ENCODE data around the gene SMIM38. TPM values are rescaled to one million over a fixed set of nuclear protein-coding genes. Genes with fewer than 3 reads are reported as not detected.

SMIM38 gene
- total and polyA plus RNA-seq, 2 experiments from 2014 or later: 0.38 TPM; not detected in 1

GRCh38 chr11:69187540-69188065, 31.9 kb downstream of the SMIM38 start:
- DNase-seq (ENCODE audit: low spot score): no peak
- Histone ChIP-seq H3K4me1 (ENCODE audit: insufficient read depth) (no peaks in the 10 kb centered on the region), H3F3A (replicated peaks; ENCODE audit: low read depth) (no peaks in the 10 kb centered on the region), H3K27me3 (ENCODE audit: insufficient read depth) (no peaks in the 10 kb centered on the region), H3K27ac (ENCODE audit: low read depth) (no peak overlapping the region), H3K79me2 (replicated peaks; ENCODE audit: insufficient read depth) (no peaks in the 10 kb centered on the region), H3K9me2 (ENCODE audit: insufficient read depth) (0 out of 2 replicates have a peak, but pooled peaks cover 6% of the 10 kb centered on the region), H4K20me1 (replicated peaks; ENCODE audit: insufficient read depth) (no peaks in the 10 kb centered on the region), H3K4me2 (no peak overlapping the region), H3K4me3 (no peak overlapping the region), H2AFZ (no peak overlapping the region), H3K36me3 (ENCODE audit: insufficient read depth) (no peaks in the 10 kb centered on the region)
- TF ChIP-seq NANOG (IDR thresholded peaks at IDR 0.05; ENCODE audit: borderline replicate concordance): no peak
- no peak overlapping the region for H3K27ac Mint-ChIP-seq
- ATAC-seq: no peak
- no peaks in the 10 kb centered on the region for H3K36me3 Mint-ChIP-seq (ENCODE audit: low read depth)
- H3K4me3 Mint-ChIP-seq: no peak overlapping the region
- H3K9me3 Mint-ChIP-seq: peaks cover 6% of the 10 kb centered on the region
- H3K27me3 Mint-ChIP-seq (ENCODE audit: insufficient read depth, low read depth, poor library complexity): peaks cover 2% of the 10 kb centered on the region
- peaks cover 5% of the 10 kb centered on the region; the same call in 2 of the 3 replicates for H3K4me1 Mint-ChIP-seq

- Histone ChIP-seq H3K4me2 (no peak overlapping the region), H3K9me2 (ENCODE audit: insufficient read depth) (0 out of 2 replicates have a peak, but pooled peaks cover 6% of the 10 kb centered on the region), H3K79me2 (replicated peaks; ENCODE audit: insufficient read depth) (no peaks in the 10 kb centered on the region), H2AFZ (no peak overlapping the region), H3K27me3 (ENCODE audit: insufficient read depth) (no peaks in the 10 kb centered on the region), H3K27ac (ENCODE audit: low read depth) (no peak overlapping the region), H3K36me3 (ENCODE audit: insufficient read depth) (no peaks in the 10 kb centered on the region), H3K4me1 (ENCODE audit: insufficient read depth) (no peaks in the 10 kb centered on the region), H3K4me3 (no peak overlapping the region), H3F3A (replicated peaks; ENCODE audit: low read depth) (no peaks in the 10 kb centered on the region), H4K20me1 (replicated peaks; ENCODE audit: insufficient read depth) (no peaks in the 10 kb centered on the region)
- Mint-ChIP-seq H3K27me3 (ENCODE audit: insufficient read depth, low read depth, poor library complexity) (peaks cover 4% of the 10 kb centered on the region), H3K36me3 (ENCODE audit: low read depth) (no peaks in the 10 kb centered on the region), H3K4me3 (no peak overlapping the region), H3K9me3 (peaks cover 6% of the 10 kb centered on the region), H3K4me1 (peaks cover 6% of the 10 kb centered on the region; the same call in 2 of the 3 replicates), H3K27ac (no peak overlapping the region)
- DNase-seq (ENCODE audit: low spot score): no peak
- ATAC-seq: no peak
- TF ChIP-seq EZH2phosphoT487 (IDR thresholded peaks at IDR 0.05; ENCODE audit: unreplicated experiment): no peak
- TF ChIP-seq ZNF331 (CRISPR knock-in tag; IDR thresholded peaks at IDR 0.05; ENCODE audit: low read depth): no peak
- no peak for TF ChIP-seq CREB1 (CRISPR knock-in tag; IDR thresholded peaks at IDR 0.05; ENCODE audit: low read depth)
- TF ChIP-seq ZNF462 (CRISPR knock-in tag; IDR thresholded peaks at IDR 0.05): no peak
- TF ChIP-seq JUNB (IDR thresholded peaks at IDR 0.05; ENCODE audit: unreplicated experiment): no peak
- TF ChIP-seq EZH2 (IDR thresholded peaks at IDR 0.05; ENCODE audit: low read depth, unreplicated experiment): no peak
- TF ChIP-seq STAT1 (IDR thresholded peaks at IDR 0.05; ENCODE audit: unreplicated experiment): no peak
- no peak for TF ChIP-seq CTCF (conservative IDR thresholded peaks at IDR 0.05; ENCODE audit: low read depth in 2 of 2)
- TF ChIP-seq NANOG (IDR thresholded peaks at IDR 0.05; ENCODE audit: borderline replicate concordance): no peak
- TF ChIP-seq ZNF114 (CRISPR knock-in tag; IDR thresholded peaks at IDR 0.05): no peak
- TF ChIP-seq ETS1 (IDR thresholded peaks at IDR 0.05): no peak
- TF ChIP-seq POLR2AphosphoS5 (IDR thresholded peaks at IDR 0.05; ENCODE audit: low read depth): no peak
Measured at GRCh38 chr11:69189059-69189458, 33.3 kb downstream of the SMIM38 start.

Measured in GM23338 (cell line).